ENCODE data around the gene AUH. TPM values are rescaled to one million over a fixed set of nuclear protein-coding genes. Genes with fewer than 3 reads are reported as not detected.

The AUH gene
- total and polyA plus RNA-seq, 9 of the 15 experiments (the other 6 are each of a cell fraction or from before 2014, with no cell fraction given) = 3.4 to 29.0 (median 10.1) TPM

GRCh38 chr9:91411096-91411771 is 49.5 kb upstream of the AUH start (continued):
- TF ChIP-seq ADNP (tag; IDR thresholded peaks at IDR 0.05) = no peak

DNA sequence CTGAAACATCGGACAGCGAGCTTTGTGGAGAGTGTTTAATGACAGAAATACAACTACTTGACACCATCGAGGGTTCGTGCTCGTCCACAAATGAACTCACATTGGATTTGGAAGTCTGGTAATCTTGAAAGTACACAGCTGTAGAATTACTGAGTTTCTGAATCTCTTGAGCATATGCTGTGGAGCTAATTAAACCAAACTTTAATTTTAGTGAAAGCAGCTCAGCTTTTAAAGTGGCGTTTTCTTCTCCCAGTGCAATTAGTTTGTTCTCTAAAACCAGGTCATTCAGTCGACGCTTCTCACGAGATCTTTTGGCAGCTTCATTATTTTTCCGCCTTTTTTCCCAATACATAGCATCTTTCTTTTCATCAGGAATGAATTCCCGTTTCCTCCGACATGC is 48.4 kb upstream of the AUH start:
- no peaks in the 10 kb centered on the region for H3K9me1 ChIP-seq (ENCODE audit: control insufficient read depth, insufficient read depth, low read length)
- no peak overlapping the region for H3K4me3 ChIP-seq
- no peak overlapping the region for H3K27ac ChIP-seq (ENCODE audit: extremely low read depth, low read depth, low read length)
- peaks cover 25% of the 10 kb centered on the region for H3K36me3 ChIP-seq (ENCODE audit: control insufficient read depth, insufficient read depth, low read length)
- no peaks in the 10 kb centered on the region for H3K9me3 ChIP-seq (replicated peaks; ENCODE audit: control insufficient read depth, insufficient read depth, low read depth, low read length)
- WGBS (ENCODE audit: insufficient coverage, low coverage, missing lambda C conversion rate) = 93% methylated on average over 12 of the region's 12 CpGs
- POLR2A ChIA-PET = interaction anchor here (0.6 to 2.7 kb wide), 4 partner anchors 9 to 43 kb away, joined by 3 to 11 read pairs (median 4); no protein-coding TSS in a partner anchor
- CTCF ChIA-PET (ENCODE audit: low intra/inter-chr PET ratio) = no interaction called here
- H3K27me3 ChIP-seq (ENCODE audit: control insufficient read depth in 2 of 2, insufficient read depth in 2 of 2, low read length in 2 of 2) = no peaks in the 10 kb centered on the region
- H3K4me2 ChIP-seq (ENCODE audit: insufficient read depth, low read length) = no peak overlapping the region
- H4K20me1 ChIP-seq (replicated peaks; ENCODE audit: control insufficient read depth, insufficient read depth, low read length) = no peaks in the 10 kb centered on the region
- DNase-seq (ENCODE audit: extremely low read depth in 1 of 4, low spot score in 3 of 4) = no peak
- BruUV-seq (replicated peaks) = TSS peak; percentile 26
- no peaks in the 10 kb centered on the region; a peak in 1 of 5 replicates for H3K4me1 ChIP-seq (replicated peaks in 1 of 2; ENCODE audit: control insufficient read depth in 2 of 2, insufficient read depth in 2 of 2, low read length in 2 of 2)
- H2AFZ ChIP-seq (ENCODE audit: low read depth, low read length) = no peak overlapping the region
- in situ Hi-C loops (cut with MboI) = no loop called here
- FAIRE-seq = no peak
- peaks cover 26% of the 10 kb centered on the region for H3K79me2 ChIP-seq (ENCODE audit: control insufficient read depth, insufficient read depth, low read length)
- intact Hi-C loops (cut with micrococcal nuclease) = no loop called here
- no peak for TF ChIP-seq KDM2B (CRISPR knock-in tag; IDR thresholded peaks at IDR 0.05)
- TF ChIP-seq FOXM1 (IDR thresholded peaks at IDR 0.05; ENCODE audit: low read depth) = no peak
- no peak for TF ChIP-seq FOXM1 (CRISPR knock-in tag; IDR thresholded peaks at IDR 0.05; ENCODE audit: low read depth)
- no peak for TF ChIP-seq GTF2E2 (tag; IDR thresholded peaks at IDR 0.05)
- TF ChIP-seq FIP1L1 (IDR thresholded peaks at IDR 0.05; ENCODE audit: low read depth, low read length, poor library complexity, severe bottlenecking) = no peak
- TF ChIP-seq, protein P1, sequence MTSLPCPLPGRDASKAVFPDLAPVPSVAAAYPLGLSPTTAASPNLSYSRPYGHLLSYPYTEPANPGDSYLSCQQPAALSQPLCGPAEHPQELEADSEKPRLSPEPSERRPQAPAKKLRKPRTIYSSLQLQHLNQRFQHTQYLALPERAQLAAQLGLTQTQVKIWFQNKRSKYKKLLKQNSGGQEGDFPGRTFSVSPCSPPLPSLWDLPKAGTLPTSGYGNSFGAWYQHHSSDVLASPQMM (CRISPR knock-in tag; IDR thresholded peaks at IDR 0.05) = no peak
- TF ChIP-seq ZNF76 (CRISPR knock-in tag; IDR thresholded peaks at IDR 0.05; ENCODE audit: borderline replicate concordance) = no peak
- no peak for TF ChIP-seq COPS2 (conservative IDR thresholded peaks at IDR 0.05)
- TF ChIP-seq ZNF253 (CRISPR knock-in tag; conservative IDR thresholded peaks at IDR 0.05) = no peak
- no peak for TF ChIP-seq JUND (IDR thresholded peaks at IDR 0.05; ENCODE audit: borderline replicate concordance, low read depth, low read length)
- TF ChIP-seq JUND (tag; IDR thresholded peaks at IDR 0.05; ENCODE audit: borderline replicate concordance, low read depth, low read length) = no peak
- TF ChIP-seq EP400 (IDR thresholded peaks at IDR 0.05) = no peak
- TF ChIP-seq ZNF77 (CRISPR knock-in tag; IDR thresholded peaks at IDR 0.05) = no peak
- TF ChIP-seq, protein P2, sequence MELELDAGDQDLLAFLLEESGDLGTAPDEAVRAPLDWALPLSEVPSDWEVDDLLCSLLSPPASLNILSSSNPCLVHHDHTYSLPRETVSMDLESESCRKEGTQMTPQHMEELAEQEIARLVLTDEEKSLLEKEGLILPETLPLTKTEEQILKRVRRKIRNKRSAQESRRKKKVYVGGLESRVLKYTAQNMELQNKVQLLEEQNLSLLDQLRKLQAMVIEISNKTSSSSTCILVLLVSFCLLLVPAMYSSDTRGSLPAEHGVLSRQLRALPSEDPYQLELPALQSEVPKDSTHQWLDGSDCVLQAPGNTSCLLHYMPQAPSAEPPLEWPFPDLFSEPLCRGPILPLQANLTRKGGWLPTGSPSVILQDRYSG (tag; conservative IDR thresholded peaks at IDR 0.05; ENCODE audit: low read depth) = no peak
- no peak for TF ChIP-seq PCBP1 (IDR thresholded peaks at IDR 0.05; ENCODE audit: low read depth, low read length, poor library complexity, severe bottlenecking)
- no peak overlapping the region for H3K9ac ChIP-seq (ENCODE audit: insufficient read depth in 1 of 2, low read depth in 2 of 2, low read length in 2 of 2)
- ATAC-seq = no peak

All from K562 (cell line).